GM04503 (cell line): ENCODE results near the gene NSMCE3.
A peak's percentile ranks its signal among the peaks of the same experiment; 100 is the strongest.

Experiments
- DNase-seq: peaks from one replicate; pipeline ENCODE4 v3.0.0-alpha.2; 2012; ENCODE audit warnings: low read depth

NSMCE3 gene

GRCh38 chr15:29269485-29270168, at the start of gene NSMCE3:
Gene NSMCE3, minus strand, starts transcription at chr15:29269822. Its CDS starts 117 bp downstream, at chr15:29269705.
- DNase-seq, result peak; percentile 46

- no peak for DNase-seq
Measured at GRCh38 chr15:29316422-29316821, 46.8 kb upstream of the NSMCE3 start.

- peak; percentile 34 for DNase-seq
Measured at GRCh38 chr15:29312387-29312786, 42.8 kb upstream of the NSMCE3 start.

- DNase-seq, result no peak
Measured at GRCh38 chr15:29311696-29312095, 42.1 kb upstream of the NSMCE3 start.

GRCh38 chr15:29309139-29309538, 39.5 kb upstream of the NSMCE3 start:
- DNase-seq, result no peak

GRCh38 chr15:29308299-29308698, 38.7 kb upstream of the NSMCE3 start:
- no peak for DNase-seq

- no peak for DNase-seq
Measured at GRCh38 chr15:29305556-29305955, 35.9 kb upstream of the NSMCE3 start.

- DNase-seq, result no peak
Measured at GRCh38 chr15:29302871-29303270, 33.2 kb upstream of the NSMCE3 start.

- no peak for DNase-seq
Measured at GRCh38 chr15:29299784-29300183, 30.2 kb upstream of the NSMCE3 start.

- no peak for DNase-seq
Measured at GRCh38 chr15:29299331-29299730, 29.7 kb upstream of the NSMCE3 start.

GRCh38 chr15:29294732-29295325, 25.2 kb upstream of the NSMCE3 start:
- DNase-seq, result no peak

GRCh38 chr15:29291067-29291845, 21.6 kb upstream of the NSMCE3 start:
- DNase-seq, result no peak

GRCh38 chr15:29289173-29289572, 19.6 kb upstream of the NSMCE3 start:
- DNase-seq, result no peak

GRCh38 chr15:29285386-29285785, 15.8 kb upstream of the NSMCE3 start:
- no peak for DNase-seq

GRCh38 chr15:29283381-29283780, 13.8 kb upstream of the NSMCE3 start:
- DNase-seq, result no peak

- DNase-seq, result no peak
Measured at GRCh38 chr15:29280514-29280913, 10.9 kb upstream of the NSMCE3 start.

- DNase-seq, result peak; percentile 80
Measured at GRCh38 chr15:29278436-29279105, 8.9 kb upstream of the NSMCE3 start.

GRCh38 chr15:29276366-29276765, 6.7 kb upstream of the NSMCE3 start:
- DNase-seq, result no peak

- no peak for DNase-seq
Measured at GRCh38 chr15:29275855-29276254, 6.2 kb upstream of the NSMCE3 start.

- DNase-seq, result no peak
Measured at GRCh38 chr15:29274946-29275345, 5.3 kb upstream of the NSMCE3 start.

- DNase-seq, result no peak
Measured at GRCh38 chr15:29272219-29272618, 2.6 kb upstream of the NSMCE3 start.

- no peak for DNase-seq
Measured at GRCh38 chr15:29270976-29271375, 1.4 kb upstream of the NSMCE3 start.
